ENCODE data around the gene AMZ2.
"Not testable (repeated sequence)": the region's sequence is repeated elsewhere in the genome, so short reads cannot be mapped to it uniquely, and the experiment has no call there.

Gene AMZ2

GRCh38 chr17:68253426-68253825 is 5.6 kb downstream of the AMZ2 start:
- DNase-seq = not testable (repeated sequence)

GRCh38 chr17:68255151-68255550 is 7.3 kb downstream of the AMZ2 start:
- no peak for DNase-seq

- no peak for DNase-seq
Observed at GRCh38 chr17:68255731-68256538, 8.1 kb downstream of the AMZ2 start.

GRCh38 chr17:68256701-68257100 is 8.9 kb downstream of the AMZ2 start:
- not testable (repeated sequence) for DNase-seq

- DNase-seq = no peak
Observed at GRCh38 chr17:68257934-68258333, 10.1 kb downstream of the AMZ2 start.

- DNase-seq = peak; percentile 63
Observed at GRCh38 chr17:68258890-68259647, 11.2 kb downstream of the AMZ2 start.

GRCh38 chr17:68259648-68259951 is 11.8 kb downstream of the AMZ2 start:
- not testable (repeated sequence) for DNase-seq

- no peak for DNase-seq
Observed at GRCh38 chr17:68260051-68260762, 12.4 kb downstream of the AMZ2 start.

- DNase-seq = not testable (repeated sequence)
Observed at GRCh38 chr17:68262467-68262866, 14.6 kb downstream of the AMZ2 start.

- not testable (repeated sequence) for DNase-seq
Observed at GRCh38 chr17:68263101-68263681, 15.3 kb downstream of the AMZ2 start.

GRCh38 chr17:68265833-68266232 is 18.0 kb downstream of the AMZ2 start:
- DNase-seq = not testable (repeated sequence)

- no peak for DNase-seq
Observed at GRCh38 chr17:68273722-68274121, 25.9 kb downstream of the AMZ2 start.

- not testable (repeated sequence) for DNase-seq
Observed at GRCh38 chr17:68276339-68276738, 28.5 kb downstream of the AMZ2 start.

- DNase-seq = no peak
Observed at GRCh38 chr17:68277807-68278206, 30.0 kb downstream of the AMZ2 start.

- DNase-seq = not testable (repeated sequence)
Observed at GRCh38 chr17:68281965-68282364, 34.1 kb downstream of the AMZ2 start.

- no peak for DNase-seq
Observed at GRCh38 chr17:68288375-68288774, 40.5 kb downstream of the AMZ2 start.

- DNase-seq = no peak
Observed at GRCh38 chr17:68288804-68289203, 41.0 kb downstream of the AMZ2 start.

- no peak for DNase-seq
Observed at GRCh38 chr17:68289473-68289872, 41.6 kb downstream of the AMZ2 start.

GRCh38 chr17:68289936-68290267 is 42.1 kb downstream of the AMZ2 start:
- no peak for DNase-seq

- peak; percentile 56 for DNase-seq
Observed at GRCh38 chr17:68290268-68290954, 42.6 kb downstream of the AMZ2 start.

- peak; percentile 76 for DNase-seq
Observed at GRCh38 chr17:68290955-68291835, 43.4 kb downstream of the AMZ2 start, which contains the start of the genes ARSG and SLC16A6. Gene ARSG, plus strand, starts transcription at chr17:68291495. Its CDS starts 15,999 bp downstream, at chr17:68307494. Gene SLC16A6, minus strand, starts transcription at chr17:68291127. Its CDS starts 12,807 bp downstream, at chr17:68278320.
